Measurements from ENCODE around the gene LRBA.

GRCh38 chr4:150720973-150721518, 294.0 kb downstream of the LRBA start:
- TF ChIP-seq, protein P1, sequence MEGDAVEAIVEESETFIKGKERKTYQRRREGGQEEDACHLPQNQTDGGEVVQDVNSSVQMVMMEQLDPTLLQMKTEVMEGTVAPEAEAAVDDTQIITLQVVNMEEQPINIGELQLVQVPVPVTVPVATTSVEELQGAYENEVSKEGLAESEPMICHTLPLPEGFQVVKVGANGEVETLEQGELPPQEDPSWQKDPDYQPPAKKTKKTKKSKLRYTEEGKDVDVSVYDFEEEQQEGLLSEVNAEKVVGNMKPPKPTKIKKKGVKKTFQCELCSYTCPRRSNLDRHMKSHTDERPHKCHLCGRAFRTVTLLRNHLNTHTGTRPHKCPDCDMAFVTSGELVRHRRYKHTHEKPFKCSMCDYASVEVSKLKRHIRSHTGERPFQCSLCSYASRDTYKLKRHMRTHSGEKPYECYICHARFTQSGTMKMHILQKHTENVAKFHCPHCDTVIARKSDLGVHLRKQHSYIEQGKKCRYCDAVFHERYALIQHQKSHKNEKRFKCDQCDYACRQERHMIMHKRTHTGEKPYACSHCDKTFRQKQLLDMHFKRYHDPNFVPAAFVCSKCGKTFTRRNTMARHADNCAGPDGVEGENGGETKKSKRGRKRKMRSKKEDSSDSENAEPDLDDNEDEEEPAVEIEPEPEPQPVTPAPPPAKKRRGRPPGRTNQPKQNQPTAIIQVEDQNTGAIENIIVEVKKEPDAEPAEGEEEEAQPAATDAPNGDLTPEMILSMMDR (conservative IDR thresholded peaks at IDR 0.05 in 1 of 2, IDR thresholded peaks at IDR 0.05 in 1 of 2; ENCODE audit: low read depth in 1 of 2, low read length in 2 of 2), result no peak
- TF ChIP-seq EZH2 (IDR thresholded peaks at IDR 0.05; ENCODE audit: low read length, missing control alignments), result no peak

Measured in fibroblast of lung (primary cell).